NCI-H2227 (cell line): ENCODE measurements around the gene ACTN4.

Experiments
- DNase-seq: peaks from one replicate; lab custom pipeline; 2025; ENCODE audit not compliant: unreplicated experiment; lab: John Stamatoyannopoulos, UW

ACTN4 gene

DNA sequence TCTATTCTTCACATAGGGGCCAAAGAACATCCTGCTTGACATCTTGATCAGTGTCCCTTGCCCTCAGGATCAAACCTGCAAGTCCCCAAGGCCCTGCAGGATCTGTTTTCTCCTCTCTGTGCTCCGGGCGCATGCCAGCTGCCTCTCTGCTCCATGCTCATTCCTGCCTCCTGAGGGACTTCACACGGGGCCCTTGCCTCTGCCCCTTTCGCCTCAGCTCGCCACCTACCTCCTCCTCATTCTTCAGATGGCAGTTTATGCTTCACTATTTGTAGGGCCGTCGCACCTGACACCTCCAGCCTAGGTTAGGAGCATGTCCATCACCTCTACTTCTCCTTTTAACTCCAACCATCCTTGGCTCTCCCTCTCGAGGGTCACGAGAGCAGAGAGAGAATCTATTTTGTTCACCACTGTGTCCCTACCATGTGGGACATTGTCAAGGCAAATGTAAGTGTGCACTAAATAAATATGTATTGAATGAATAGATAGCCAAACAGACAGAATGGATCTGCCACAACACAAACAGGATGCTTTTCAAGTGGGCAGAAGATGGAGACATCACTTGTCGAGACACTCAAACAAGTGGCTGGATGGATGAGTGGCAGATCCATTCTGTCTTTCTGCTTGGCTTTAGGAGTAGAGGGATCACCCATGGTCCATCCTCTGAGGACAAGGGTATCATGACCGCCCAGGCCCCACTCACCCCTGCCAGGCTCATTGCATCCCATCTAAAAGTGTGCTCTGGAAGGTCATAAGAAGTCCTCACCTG lies 29.6 kb downstream of the ACTN4 start:
- DNase-seq = no peak

- no peak for DNase-seq
Measured at GRCh38 chr19:38678217-38678890, 30.9 kb downstream of the ACTN4 start.

DNA sequence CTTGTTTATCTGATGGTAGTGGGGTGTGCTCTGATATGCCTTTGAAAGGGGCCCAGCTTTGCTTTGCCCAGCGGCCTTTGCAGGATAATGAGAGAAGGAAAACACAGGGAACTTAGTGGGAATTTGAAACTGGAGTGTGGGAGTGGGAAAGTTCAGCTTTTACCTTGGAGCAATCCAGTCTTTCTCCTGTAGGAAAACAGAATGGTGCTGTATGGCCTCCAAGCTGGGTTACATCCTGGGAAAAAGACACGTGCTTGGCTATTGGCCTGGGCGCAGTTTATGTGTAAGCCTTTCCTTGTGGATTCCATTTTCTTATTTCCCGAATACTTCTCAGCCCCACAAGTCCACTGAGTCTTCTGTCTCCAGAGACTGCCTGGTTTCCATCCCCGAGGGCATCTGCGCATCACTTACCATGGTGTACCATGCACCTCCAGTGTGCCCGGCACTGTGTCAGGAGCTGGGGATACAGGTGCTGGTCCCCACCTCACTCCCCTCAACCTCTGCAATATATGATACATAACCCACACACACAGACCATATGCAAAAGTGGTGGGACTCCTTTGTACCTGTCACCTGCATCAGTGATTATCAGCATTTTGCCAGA lies 31.5 kb downstream of the ACTN4 start:
- no peak for DNase-seq

GRCh38 chr19:38679839-38680238 lies 32.4 kb downstream of the ACTN4 start:
- no peak for DNase-seq

DNA sequence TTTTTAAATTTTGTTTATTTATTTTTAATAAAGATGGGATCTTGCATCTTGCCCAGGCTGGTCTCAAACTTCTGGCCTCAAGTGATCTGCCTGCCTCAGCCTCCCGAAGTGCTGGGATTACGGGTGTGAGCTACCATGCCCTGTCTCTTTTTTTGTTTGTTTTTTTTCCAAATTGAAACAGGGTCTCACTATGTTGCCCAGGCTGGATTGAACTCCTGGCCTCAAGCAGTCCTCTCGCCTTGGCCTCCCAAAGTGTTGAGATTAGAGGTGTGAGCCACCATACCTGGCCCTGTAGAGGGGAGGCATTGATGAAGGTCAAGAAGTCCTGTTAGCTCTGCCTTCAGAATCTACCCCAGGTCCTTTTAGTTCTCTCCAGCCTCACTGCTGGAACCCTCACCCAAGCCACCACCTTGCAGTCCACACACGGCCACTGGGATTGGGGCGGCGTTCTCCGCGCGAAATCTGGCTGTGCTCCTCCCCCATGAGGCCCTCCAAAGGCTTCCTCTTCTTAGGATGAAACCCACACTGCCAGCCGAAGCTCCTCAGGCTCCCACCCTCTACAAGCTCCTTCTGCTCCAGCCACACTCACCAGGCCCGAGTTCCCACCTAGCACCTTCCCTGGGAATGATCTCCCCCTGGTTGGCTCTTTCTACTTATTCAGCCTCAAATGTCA lies 34.9 kb downstream of the ACTN4 start:
- DNase-seq = no peak

- no peak for DNase-seq
Measured at GRCh38 chr19:38682872-38683392, 35.5 kb downstream of the ACTN4 start.

GRCh38 chr19:38683393-38684077 lies 36.1 kb downstream of the ACTN4 start:
- DNase-seq = peak; percentile 85

GRCh38 chr19:38684078-38684861 lies 36.8 kb downstream of the ACTN4 start:
- peak; percentile 94 for DNase-seq

GRCh38 chr19:38684862-38685665 lies 37.6 kb downstream of the ACTN4 start:
- no peak for DNase-seq

DNA sequence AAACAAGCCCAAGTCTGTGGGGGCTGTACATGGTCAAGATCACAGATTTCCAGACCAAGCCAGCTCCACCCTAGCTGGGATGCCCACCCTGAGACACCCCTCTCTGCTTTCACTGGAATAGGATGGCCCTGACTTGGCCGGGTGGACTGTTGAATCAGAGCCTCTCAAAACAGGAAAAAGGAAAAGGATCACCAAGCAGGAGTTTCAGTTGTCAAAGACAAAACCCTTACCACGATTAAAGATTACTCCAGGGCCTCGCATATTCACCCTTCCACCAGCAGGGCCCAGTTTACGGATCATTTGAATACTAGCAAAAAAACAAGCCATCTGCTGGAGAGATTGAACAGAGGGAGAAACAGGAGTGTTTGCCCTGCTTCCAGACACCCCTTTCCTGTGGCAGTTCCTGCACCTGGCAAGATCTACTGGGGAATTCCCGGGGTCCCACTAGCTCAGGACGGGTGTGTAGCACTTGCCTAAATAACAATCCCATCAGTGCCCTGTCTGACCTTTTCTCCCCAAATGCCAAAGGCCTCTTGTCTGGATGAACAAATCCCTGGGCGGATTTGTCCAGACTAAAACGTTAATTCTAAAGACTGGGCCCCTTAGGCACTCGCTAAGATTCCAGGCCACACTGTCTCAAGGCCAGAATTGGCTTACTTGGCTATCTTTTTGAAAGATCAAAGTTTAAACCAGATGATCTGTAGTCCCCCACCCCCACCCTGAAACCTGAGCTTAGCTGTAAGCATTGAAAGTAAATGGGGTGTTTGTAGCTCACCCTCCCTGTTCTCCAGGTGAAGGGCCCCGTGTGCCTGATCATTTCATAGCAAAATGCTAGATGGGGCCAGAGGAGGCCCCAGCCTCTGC lies 38.4 kb downstream of the ACTN4 start:
- peak; percentile 88 for DNase-seq

DNA sequence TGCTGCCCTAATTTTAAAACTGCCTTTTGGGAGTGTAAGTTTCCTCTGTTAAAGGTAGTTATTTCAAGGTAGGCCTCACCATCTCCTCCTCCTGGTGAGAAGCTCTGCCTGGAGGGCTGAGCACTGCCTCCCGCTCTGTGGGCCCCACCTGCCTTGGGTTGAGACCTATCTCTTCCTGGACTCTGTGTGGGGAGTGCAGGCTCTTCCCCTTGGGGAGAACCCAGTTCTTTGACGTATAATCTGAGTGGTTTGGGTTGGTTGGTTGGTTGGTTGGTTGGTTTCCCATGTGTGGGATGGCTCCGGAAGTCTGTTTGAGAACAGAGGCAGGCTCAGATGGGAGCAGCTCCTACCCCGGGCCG lies 39.1 kb downstream of the ACTN4 start:
- DNase-seq = no peak

DNA sequence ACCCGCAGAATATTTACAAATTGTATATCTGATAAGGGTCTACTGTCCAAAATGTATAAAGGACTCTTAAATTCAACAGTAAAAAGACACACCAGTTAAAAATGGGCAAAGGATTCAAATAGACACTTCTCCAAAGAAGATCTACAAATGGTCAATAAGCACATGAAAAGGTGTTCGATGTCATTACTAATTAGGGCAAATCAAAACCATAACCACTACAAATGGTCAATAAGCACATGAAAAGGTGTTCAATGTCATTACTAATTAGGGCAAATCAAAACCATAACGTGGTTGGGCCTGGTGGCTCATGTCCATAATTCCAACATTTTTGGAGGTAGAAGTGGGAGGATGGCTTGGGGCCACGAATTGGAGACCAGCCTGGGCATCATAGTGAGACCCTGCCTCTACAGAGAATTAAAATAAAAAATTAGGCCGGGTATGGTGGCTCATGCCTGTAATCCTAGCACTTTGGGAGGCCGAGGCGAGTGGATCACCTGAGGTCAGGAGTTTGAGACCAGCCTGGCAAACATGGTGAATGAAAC lies 40.5 kb downstream of the ACTN4 start:
- no peak for DNase-seq

GRCh38 chr19:38690146-38690545 lies 42.7 kb downstream of the ACTN4 start:
- no peak for DNase-seq

- DNase-seq = no peak
Measured at GRCh38 chr19:38690832-38691231, 43.4 kb downstream of the ACTN4 start.

DNA sequence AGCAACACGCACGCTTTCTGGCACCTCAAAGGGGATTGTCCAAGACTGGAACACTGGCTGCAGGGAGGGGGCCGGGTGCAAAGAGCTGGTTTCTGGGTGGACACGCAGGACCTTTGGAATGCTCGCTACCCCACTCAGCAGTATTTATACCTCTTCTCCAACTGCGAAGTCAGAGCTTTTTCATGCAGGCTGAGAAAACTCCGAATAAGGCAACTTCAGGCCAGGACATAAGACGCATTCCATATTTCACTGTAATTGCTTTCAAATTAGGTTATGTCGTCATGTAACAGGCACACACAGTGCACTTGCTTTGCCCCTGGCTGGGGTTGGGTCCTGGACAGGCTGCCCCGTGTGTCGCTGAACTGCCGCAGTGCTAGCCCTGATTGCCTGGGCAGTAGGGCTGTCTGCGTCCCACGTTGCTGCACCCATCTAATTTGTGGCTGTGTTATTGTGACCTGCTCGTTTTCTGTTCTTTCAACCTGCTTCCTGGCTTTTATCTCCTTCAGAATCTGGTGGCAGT lies 44.5 kb downstream of the ACTN4 start:
- no peak for DNase-seq

- no peak for DNase-seq
Measured at GRCh38 chr19:38692458-38693379, 45.3 kb downstream of the ACTN4 start.
